Upper lobe of right lung (tissue), 1 donor: ENCODE data around the gene EGFL7. TPM values are rescaled to one million over a fixed set of nuclear protein-coding genes. Genes with fewer than 3 reads are reported as not detected.

Experiments
- ATAC-seq: fragments of 200-7000 bp; cut with Tn5 transposase; one replicate; pipeline ENCODE4 v1.9.1; 2020; ENCODE audit warnings: mild to moderate bottlenecking, moderate library complexity
- DNase-seq: peaks from one replicate; pipeline ENCODE4 v3.0.0-alpha.2; 2020
- H3K27ac ChIP-seq: fragments of 200-600 bp; one replicate; pipeline ENCODE4 v1.8.0; 2022
- H3K27me3 ChIP-seq: fragments of 200-600 bp; one replicate; pipeline ENCODE4 v1.8.0; 2022; ENCODE audit warnings: mild to moderate bottlenecking
- H3K36me3 ChIP-seq: fragments of 200-600 bp; one replicate; pipeline ENCODE4 v1.8.0; 2022
- H3K4me1 ChIP-seq: fragments of 200-600 bp; one replicate; pipeline ENCODE4 v1.8.0; 2022
- H3K4me3 ChIP-seq: fragments of 200-600 bp; one replicate; pipeline ENCODE4 v1.8.0; 2022; ENCODE audit warnings: mild to moderate bottlenecking
- H3K9me3 ChIP-seq: fragments of 200-600 bp; one replicate; pipeline ENCODE4 v1.8.0; 2022
- intact Hi-C: fragments of 100-400 bp; cut with DNase I; formaldehyde crosslinking; loops from one replicate; pipeline ENCODE4 v1.11.0; 2022
- total RNA-seq: library from RNA; stranded (reverse); fragmentation: NEBNext Ultra II Directional; extraction: Animal tissue kit (Norgen Biotek cat#: 25700); gene quantifications from one replicate; pipeline ENCODE4 v1.2.1, GENCODE V29; 2021
- TF ChIP-seq, protein P1 (sequence below): fragments of 200-600 bp; IDR thresholded peaks from one replicate; pipeline ENCODE4 v1.8.0; 2022; ENCODE audit warnings: antibody characterized with exemption
- donor health status: DM: no; HTN: yes; CAD: no; lungs with severe emphysema.

EGFL7 gene
- total RNA-seq, 1 donor from 2014 or later: 302 TPM

DNA sequence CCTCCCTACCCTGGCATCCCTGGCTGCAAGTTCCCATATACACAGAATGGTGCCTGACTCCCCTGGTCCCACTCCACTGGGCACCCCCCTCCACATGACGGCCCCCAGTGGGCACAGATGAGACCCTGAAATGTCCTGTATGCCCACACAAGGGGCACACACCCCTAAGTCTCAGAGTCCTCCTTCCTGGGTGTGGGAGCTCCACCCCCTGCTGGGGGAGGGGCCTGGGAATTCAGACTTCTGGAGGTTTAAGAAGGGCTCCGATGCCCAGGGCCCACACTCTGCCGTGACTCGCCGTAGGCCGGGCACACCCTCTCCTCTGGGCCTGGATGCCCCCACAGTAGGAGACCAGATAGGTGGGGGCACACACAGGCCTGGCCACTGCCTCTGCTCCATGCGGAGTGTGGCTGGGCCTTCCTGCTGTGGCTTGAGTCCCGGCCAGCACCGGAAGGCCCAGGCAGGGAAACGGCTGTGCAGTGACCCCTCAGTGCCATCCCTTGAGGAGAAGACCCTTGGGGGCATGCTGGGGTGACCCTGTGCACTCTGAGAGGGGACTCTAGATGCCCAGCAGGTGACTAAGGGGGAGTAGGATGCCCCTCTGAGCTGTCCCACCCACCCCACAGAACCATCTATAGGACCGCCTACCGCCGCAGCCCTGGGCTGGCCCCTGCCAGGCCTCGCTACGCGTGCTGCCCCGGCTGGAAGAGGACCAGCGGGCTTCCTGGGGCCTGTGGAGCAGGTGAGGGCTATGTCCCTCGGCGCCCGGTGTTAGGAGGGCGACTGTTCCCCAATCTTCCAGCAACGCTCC lies 6.5 kb downstream of the EGFL7 start:
- TF ChIP-seq, protein P1, sequence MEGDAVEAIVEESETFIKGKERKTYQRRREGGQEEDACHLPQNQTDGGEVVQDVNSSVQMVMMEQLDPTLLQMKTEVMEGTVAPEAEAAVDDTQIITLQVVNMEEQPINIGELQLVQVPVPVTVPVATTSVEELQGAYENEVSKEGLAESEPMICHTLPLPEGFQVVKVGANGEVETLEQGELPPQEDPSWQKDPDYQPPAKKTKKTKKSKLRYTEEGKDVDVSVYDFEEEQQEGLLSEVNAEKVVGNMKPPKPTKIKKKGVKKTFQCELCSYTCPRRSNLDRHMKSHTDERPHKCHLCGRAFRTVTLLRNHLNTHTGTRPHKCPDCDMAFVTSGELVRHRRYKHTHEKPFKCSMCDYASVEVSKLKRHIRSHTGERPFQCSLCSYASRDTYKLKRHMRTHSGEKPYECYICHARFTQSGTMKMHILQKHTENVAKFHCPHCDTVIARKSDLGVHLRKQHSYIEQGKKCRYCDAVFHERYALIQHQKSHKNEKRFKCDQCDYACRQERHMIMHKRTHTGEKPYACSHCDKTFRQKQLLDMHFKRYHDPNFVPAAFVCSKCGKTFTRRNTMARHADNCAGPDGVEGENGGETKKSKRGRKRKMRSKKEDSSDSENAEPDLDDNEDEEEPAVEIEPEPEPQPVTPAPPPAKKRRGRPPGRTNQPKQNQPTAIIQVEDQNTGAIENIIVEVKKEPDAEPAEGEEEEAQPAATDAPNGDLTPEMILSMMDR: no peak
- H3K36me3 ChIP-seq: peaks cover 15% of the 10 kb centered on the region
- peak overlapping the region; percentile 50 for H3K4me3 ChIP-seq
- H3K4me1 ChIP-seq: peaks cover 9% of the 10 kb centered on the region
- no peaks in the 10 kb centered on the region for H3K9me3 ChIP-seq
- DNase-seq (no peak), ATAC-seq (no peak)
- intact Hi-C loops: no loop called here
- H3K27me3 ChIP-seq: no peaks in the 10 kb centered on the region
- peak overlapping the region; percentile 83 for H3K27ac ChIP-seq

DNA sequence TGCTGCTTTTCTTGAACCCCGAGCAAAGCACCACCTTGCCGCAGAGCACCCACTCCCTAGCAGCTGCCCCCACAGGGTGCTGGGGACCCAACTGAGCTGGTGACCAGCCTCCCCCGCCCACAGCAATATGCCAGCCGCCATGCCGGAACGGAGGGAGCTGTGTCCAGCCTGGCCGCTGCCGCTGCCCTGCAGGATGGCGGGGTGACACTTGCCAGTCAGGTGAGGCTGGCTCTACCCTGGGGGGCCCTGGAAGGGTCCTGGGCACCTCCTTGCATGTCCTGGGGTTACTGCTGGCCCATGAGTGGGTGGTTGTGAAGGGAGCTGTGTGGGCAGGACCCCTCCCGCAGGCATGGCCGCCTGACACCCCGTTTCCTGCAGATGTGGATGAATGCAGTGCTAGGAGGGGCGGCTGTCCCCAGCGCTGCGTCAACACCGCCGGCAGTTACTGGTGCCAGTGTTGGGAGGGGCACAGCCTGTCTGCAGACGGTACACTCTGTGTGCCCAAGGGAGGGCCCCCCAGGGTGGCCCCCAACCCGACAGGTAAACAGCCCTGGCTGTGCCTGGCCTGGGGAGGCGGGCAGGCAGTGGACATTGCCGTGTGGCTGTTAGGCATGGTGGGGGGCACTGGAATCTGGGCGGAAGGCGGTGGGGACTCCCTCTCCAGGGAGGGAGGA lies 7.2 kb downstream of the EGFL7 start:
- Histone ChIP-seq H3K4me3 (peak overlapping the region; percentile 50), H3K9me3 (no peaks in the 10 kb centered on the region), H3K27me3 (no peaks in the 10 kb centered on the region), H3K4me1 (peaks cover 15% of the 10 kb centered on the region), H3K27ac (peak overlapping the region; percentile 83), H3K36me3 (peaks cover 17% of the 10 kb centered on the region)
- TF ChIP-seq, protein P1: no peak
- ATAC-seq (no peak), DNase-seq (no peak)
- intact Hi-C loops: no loop called here

DNA sequence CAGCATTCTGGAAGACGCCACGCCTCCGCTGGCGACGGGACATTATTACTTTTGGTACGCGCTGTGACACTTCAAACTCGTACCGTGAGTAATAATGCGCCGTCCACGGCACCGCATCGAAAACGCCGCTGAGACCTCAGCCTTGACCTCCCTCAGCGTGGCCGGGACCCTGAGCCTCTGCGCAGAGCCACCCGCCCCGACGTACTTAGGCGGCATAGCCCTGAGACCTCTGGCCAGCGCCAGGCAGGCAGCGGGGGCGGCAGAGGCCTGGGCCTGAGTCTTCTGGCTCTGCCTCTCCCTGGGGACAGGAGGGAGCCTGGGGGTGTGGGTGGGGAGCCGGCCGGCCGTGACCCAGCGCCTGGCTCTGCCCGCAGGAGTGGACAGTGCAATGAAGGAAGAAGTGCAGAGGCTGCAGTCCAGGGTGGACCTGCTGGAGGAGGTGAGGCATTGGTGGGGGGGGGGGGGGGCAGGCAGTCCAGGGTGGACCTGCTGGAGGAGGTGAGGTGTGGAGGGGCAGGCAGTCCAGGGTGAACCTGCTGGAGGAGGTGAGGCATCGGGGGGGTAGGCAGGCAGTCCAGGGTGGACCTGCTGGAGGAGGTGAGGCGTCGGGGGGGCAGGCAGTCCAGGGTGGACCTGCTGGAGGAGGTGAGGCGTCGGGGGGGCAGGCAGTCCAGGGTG lies 8.0 kb downstream of the EGFL7 start:
- ATAC-seq (no peak), DNase-seq (no peak)
- intact Hi-C loops: no loop called here
- H3K4me1 ChIP-seq: peaks cover 11% of the 10 kb centered on the region
- TF ChIP-seq, protein P1: no peak
- H3K27me3 ChIP-seq: no peaks in the 10 kb centered on the region
- no peaks in the 10 kb centered on the region for H3K9me3 ChIP-seq
- peaks cover 13% of the 10 kb centered on the region for H3K36me3 ChIP-seq
- peak overlapping the region; percentile 83 for H3K27ac ChIP-seq
- peak overlapping the region; percentile 50 for H3K4me3 ChIP-seq

DNA sequence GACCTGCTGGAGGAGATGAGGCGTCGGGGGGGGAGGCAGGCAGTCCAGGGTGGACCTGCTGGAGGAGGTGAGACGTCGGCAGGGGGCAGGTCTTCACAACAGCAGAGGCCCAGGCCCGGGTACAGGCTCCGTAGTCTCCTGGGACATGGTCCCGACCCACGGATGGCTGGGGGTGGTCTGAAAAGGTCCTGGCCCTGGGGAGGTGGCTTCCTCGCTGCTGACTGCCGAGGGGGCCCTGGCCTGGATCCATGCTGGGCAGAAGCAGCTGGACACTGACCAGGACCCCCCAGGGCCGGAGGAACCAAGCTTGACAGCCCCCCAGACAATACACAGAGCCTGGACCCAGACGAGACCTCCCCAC lies 8.5 kb downstream of the EGFL7 start:
- Histone ChIP-seq H3K27me3 (no peaks in the 10 kb centered on the region), H3K27ac (no peak overlapping the region), H3K36me3 (peaks cover 14% of the 10 kb centered on the region), H3K9me3 (no peaks in the 10 kb centered on the region), H3K4me3 (no peak overlapping the region), H3K4me1 (peaks cover 11% of the 10 kb centered on the region)
- intact Hi-C loops: no loop called here
- TF ChIP-seq, protein P1: no peak
- DNase-seq (no peak), ATAC-seq (no peak)

DNA sequence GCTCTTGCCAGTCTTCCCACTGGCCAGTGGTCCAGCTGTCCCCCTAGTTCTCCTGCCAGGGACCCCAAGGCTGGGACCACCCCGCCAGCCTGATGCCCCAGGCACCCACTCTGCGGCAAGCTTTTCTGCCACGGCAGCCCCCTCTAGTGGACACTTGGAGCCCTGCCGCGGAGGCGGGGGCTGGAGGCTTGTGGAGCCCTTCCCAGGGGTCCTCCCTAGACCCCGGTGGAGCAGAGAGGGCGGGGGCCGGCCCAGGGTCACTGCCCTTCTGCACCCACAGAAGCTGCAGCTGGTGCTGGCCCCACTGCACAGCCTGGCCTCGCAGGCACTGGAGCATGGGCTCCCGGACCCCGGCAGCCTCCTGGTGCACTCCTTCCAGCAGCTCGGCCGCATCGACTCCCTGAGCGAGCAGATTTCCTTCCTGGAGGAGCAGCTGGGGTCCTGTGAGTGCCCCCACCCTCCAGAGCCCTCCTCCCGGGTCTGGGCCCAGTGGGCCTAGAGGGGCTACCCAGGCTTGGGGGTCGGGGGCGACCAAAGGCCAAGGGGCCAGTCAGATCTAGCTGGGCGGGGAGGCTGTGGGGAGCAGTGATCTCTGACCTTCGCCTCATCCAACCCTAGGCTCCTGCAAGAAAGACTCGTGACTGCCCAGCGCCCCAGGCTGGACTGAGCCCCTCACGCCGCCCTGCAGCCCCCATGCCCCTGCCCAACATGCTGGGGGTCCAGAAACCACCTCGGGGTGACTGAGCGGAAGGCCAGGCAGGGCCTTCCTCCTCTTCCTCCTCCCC lies 9.1 kb downstream of the EGFL7 start:
- intact Hi-C loops: no loop called here
- no peak overlapping the region for H3K4me3 ChIP-seq
- ATAC-seq: peak; percentile 4
- H3K27ac ChIP-seq: peak overlapping the region; percentile 32
- TF ChIP-seq, protein P1: peak; percentile 75
- H3K4me1 ChIP-seq: peaks cover 11% of the 10 kb centered on the region
- peaks cover 20% of the 10 kb centered on the region for H3K36me3 ChIP-seq
- no peaks in the 10 kb centered on the region for H3K27me3 ChIP-seq
- DNase-seq: no peak
- H3K9me3 ChIP-seq: no peaks in the 10 kb centered on the region
